Esophagus muscularis mucosa (tissue), 4 donors: ENCODE measurements around the gene ACTR6. TPM values are rescaled to one million over a fixed set of nuclear protein-coding genes. Genes with fewer than 3 reads are reported as not detected.

Experiments used
- DNase-seq: peaks from one replicate; pipeline ENCODE4 v3.0.0-alpha.2; 2017; ENCODE audit errors: extremely low spot score
- H3K27ac ChIP-seq, 4 donors: fragments of 200-600 bp; sonication (generic); replicated peaks in 1 of 4; 1 replicate in 3 of 4; 2 replicates in 1 of 4; pipeline ENCODE4 v1.5.1; 2016 to 2019; ENCODE audit warnings: mild to moderate bottlenecking in 1 of 4
- H3K27me3 ChIP-seq, 4 donors: fragments of 200-600 bp; sonication (generic); one replicate each; pipeline versions ENCODE4 v1.5.1 to v1.6.0; 2016 to 2019
- H3K36me3 ChIP-seq, 4 donors: fragments of 200-600 bp; sonication (generic); one replicate each; pipeline ENCODE4 v1.5.1; 2016 to 2019
- H3K4me1 ChIP-seq, 4 donors: fragments of 200-600 bp; sonication (generic); one replicate each; pipeline ENCODE4 v1.5.1; 2016 to 2019
- H3K4me3 ChIP-seq, 4 donors: fragments of 200-600 bp; sonication (generic); 1 replicate in 2 of 4; 2 replicates in 2 of 4; pipeline ENCODE4 v1.5.1; 2016 to 2019; ENCODE audit warnings: mild to moderate bottlenecking in 4 of 4, moderate library complexity in 1 of 4
- H3K9me3 ChIP-seq, 4 donors: fragments of 200-600 bp; sonication (generic); 1 replicate in 3 of 4; 2 replicates in 1 of 4; pipeline ENCODE4 v1.5.1; 2016 to 2019
- EP300 ChIP-seq: sonication (generic); formaldehyde crosslinking; IDR thresholded peaks from one replicate; pipeline ENCODE4 v1.6.1; 2017; ENCODE audit warnings: antibody characterized with exemption
- POLR2A ChIP-seq: fragments of 450-650 bp; IDR thresholded peaks from one replicate; pipeline ENCODE4 v1.6.1; 2017; ENCODE audit warnings: antibody characterized with exemption, moderate library complexity, mild to moderate bottlenecking, low read depth
- POLR2AphosphoS5 ChIP-seq, 2 donors: sonication (generic); formaldehyde crosslinking; IDR thresholded peaks; one replicate each; pipeline ENCODE4 v1.6.1; 2017; ENCODE audit warnings: antibody characterized with exemption in 2 of 2
- WGBS: methylation state at CpG from one replicate; pipeline ENCODE4 v1.1.5; 2018; 5-methylcytosine and 5-hydroxymethylcytosine counted together
- intact Hi-C: fragments of 100-400 bp; cut with DNase I; formaldehyde crosslinking; loops from one replicate; pipeline ENCODE4 v1.15.1; 2023
- total RNA-seq, 4 donors: library from RNA; depleted of rRNA; stranded (reverse); fragments of >200 nt; gene quantifications; one replicate each; pipeline versions ENCODE4 v1.1.0 to v1.2.1, GENCODE V29; 2016
- TF ChIP-seq, protein P1 (sequence below), 3 experiments: fragments of 200-600 bp in 2 of 3; fragments of 450-650 bp in 1 of 3; sonication (generic) in 2 of 3; IDR thresholded peaks; one replicate each; pipeline ENCODE4 v1.5.1; 2017 to 2019; ENCODE audit warnings: antibody characterized with exemption in 3 of 3, mild to moderate bottlenecking in 2 of 3, moderate library complexity in 1 of 3

ACTR6 gene
- total RNA-seq, 4 donors from 2014 or later: 9.6 to 14.2 (median 13.3) TPM

DNA sequence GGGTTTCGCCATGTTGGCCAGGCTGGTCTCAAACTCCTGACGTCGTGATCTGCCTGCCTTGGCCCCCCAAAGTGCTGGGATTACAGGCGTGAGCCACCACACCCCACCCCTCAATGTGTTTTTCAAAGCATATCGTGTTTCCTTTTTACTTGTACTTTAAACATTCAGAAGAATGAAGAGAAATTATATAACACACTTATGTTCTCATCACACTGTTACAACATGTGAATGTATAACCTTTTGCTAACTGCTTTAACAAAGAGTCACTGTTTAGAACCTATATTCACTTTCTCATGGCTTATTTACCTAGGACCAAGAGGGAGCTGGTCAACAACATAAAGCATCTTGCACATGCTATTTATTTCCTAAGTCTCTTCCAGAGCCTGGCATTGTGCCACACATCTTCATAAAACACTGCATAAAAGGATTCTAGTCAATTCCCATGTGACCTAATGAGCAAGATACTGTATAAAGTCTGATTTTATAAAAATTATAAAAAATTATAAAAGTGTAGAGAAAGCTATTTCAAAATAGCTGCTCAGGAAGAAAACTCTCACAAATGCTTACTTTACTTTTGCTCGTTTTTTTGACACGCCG lies 16.0 kb upstream of the ACTR6 start:
- H3K36me3 ChIP-seq: no peaks in the 10 kb centered on the region
- H3K4me3 ChIP-seq: no peak overlapping the region
- TF ChIP-seq POLR2A (no peak), POLR2AphosphoS5 (IDR thresholded peaks at IDR 0.05) (no peak), EP300 (no peak)
- TF ChIP-seq, protein P1, sequence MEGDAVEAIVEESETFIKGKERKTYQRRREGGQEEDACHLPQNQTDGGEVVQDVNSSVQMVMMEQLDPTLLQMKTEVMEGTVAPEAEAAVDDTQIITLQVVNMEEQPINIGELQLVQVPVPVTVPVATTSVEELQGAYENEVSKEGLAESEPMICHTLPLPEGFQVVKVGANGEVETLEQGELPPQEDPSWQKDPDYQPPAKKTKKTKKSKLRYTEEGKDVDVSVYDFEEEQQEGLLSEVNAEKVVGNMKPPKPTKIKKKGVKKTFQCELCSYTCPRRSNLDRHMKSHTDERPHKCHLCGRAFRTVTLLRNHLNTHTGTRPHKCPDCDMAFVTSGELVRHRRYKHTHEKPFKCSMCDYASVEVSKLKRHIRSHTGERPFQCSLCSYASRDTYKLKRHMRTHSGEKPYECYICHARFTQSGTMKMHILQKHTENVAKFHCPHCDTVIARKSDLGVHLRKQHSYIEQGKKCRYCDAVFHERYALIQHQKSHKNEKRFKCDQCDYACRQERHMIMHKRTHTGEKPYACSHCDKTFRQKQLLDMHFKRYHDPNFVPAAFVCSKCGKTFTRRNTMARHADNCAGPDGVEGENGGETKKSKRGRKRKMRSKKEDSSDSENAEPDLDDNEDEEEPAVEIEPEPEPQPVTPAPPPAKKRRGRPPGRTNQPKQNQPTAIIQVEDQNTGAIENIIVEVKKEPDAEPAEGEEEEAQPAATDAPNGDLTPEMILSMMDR (IDR thresholded peaks at IDR 0.05): no peak
- no peaks in the 10 kb centered on the region for H3K9me3 ChIP-seq
- peaks cover 2 to 25% (median 22%) of the 10 kb centered on the region in 4 donors for H3K4me1 ChIP-seq
- peak overlapping the region; percentile 43 to 81 (median 75) for H3K27ac ChIP-seq
- no peak for DNase-seq
- intact Hi-C loops: no loop called here
- WGBS: 89% methylated on average over 8 of the region's 8 CpGs
- H3K27me3 ChIP-seq: no peaks in the 10 kb centered on the region

DNA sequence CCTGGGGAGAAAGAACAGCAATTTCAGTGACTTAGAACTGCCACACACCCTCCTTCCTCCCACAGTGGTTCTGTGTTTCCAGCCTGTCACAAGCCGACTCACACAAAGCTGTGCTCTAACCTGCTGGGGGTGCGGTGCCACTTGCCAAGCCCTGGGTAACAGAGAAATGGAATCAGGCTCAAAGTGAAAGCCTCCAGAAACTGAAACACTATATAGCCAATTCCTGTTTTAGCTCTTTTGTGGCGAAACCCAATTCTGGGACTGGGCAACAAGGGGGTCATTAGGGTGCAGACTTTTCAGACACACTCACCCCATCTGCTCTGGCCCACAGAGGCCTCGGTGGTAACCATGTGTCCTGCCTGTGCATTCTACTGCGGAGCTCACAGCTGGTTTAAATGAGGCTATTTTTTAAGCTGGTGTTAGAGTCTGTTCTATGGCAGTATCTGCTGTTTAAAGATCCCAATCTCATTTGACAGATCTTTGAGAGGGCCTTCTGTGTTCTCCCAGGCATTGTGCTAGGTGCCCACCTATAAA lies 15.2 kb upstream of the ACTR6 start:
- Histone ChIP-seq H3K9me3 (no peaks in the 10 kb centered on the region), H3K4me3 (peak overlapping the region; percentile 17 to 32 (median 22)), H3K27ac (peak overlapping the region; percentile 43 to 81 (median 75)), H3K36me3 (no peaks in the 10 kb centered on the region), H3K27me3 (no peaks in the 10 kb centered on the region), H3K4me1 (peaks cover 2 to 25% (median 22%) of the 10 kb centered on the region in 4 donors)
- peak; percentile 53 for DNase-seq
- 31% methylated on average over 5 of the region's 5 CpGs for WGBS
- intact Hi-C loops: no loop called here
- TF ChIP-seq EP300 (no peak), POLR2AphosphoS5 (IDR thresholded peaks at IDR 0.05) (no peak), POLR2A (no peak)
- TF ChIP-seq, protein P1 (IDR thresholded peaks at IDR 0.05): no peak

DNA sequence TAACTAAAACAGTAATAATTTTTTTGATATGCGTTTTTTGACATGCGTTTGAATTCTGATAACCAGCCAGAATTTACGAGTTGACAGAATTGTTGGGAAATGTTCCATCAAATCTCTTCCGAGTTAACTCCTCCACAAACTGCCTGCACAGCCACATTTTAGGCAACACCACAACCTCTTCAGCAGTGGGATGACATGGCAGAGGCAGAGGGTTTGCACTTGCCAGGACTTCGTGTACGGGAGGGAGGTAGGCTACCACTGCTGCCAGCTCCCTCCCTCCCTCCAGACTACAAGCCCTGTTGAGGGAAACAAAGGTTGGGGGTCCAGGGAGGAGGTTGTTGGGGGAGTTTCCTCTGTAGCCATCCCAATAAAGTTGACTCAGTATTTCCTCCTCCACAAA lies 14.5 kb upstream of the ACTR6 start:
- 42% methylated on average over 6 of the region's 6 CpGs for WGBS
- H3K9me3 ChIP-seq: no peaks in the 10 kb centered on the region
- peak overlapping the region; percentile 43 to 81 (median 75) for H3K27ac ChIP-seq
- TF ChIP-seq POLR2A: no peak
- TF ChIP-seq POLR2AphosphoS5 (IDR thresholded peaks at IDR 0.05): no peak
- TF ChIP-seq EP300: no peak
- TF ChIP-seq, protein P1 (IDR thresholded peaks at IDR 0.05): no peak
- DNase-seq: peak; percentile 57
- H3K4me1 ChIP-seq: peaks cover 2 to 25% (median 22%) of the 10 kb centered on the region in 4 donors
- intact Hi-C loops: no loop called here
- no peaks in the 10 kb centered on the region for H3K27me3 ChIP-seq
- no peaks in the 10 kb centered on the region for H3K36me3 ChIP-seq
- peak overlapping the region; percentile 17 to 32 (median 22) for H3K4me3 ChIP-seq

DNA sequence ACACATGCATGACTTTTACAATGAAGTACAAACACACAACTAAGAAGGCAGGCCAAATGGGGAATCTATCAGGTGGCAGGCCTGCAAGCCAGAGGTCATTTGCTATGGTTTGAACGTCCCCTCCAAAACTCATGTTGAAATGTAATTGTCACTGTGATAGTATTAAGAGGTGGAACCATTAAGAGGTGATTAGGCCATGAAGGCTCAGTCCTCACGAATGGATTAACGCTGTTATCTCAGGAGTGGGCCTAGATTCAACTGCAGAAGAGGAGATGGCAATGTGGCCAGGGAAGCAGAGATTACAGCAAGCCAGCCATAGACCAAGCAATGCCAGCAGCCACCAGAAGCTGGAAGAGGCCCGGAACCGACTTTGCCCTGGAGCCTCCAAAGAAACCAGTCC lies 13.5 kb upstream of the ACTR6 start:
- Histone ChIP-seq H3K27ac (peak overlapping the region in 1 of 4 donors; percentile 81), H3K4me3 (no peak overlapping the region), H3K9me3 (no peaks in the 10 kb centered on the region), H3K4me1 (peaks cover 2 to 25% (median 22%) of the 10 kb centered on the region in 4 donors), H3K36me3 (no peaks in the 10 kb centered on the region), H3K27me3 (no peaks in the 10 kb centered on the region)
- intact Hi-C loops: no loop called here
- 88% methylated on average over 5 of the region's 5 CpGs for WGBS
- DNase-seq: peak; percentile 50
- no peak for TF ChIP-seq POLR2A
- TF ChIP-seq EP300: no peak
- TF ChIP-seq POLR2AphosphoS5 (IDR thresholded peaks at IDR 0.05): no peak
- TF ChIP-seq, protein P1 (IDR thresholded peaks at IDR 0.05): no peak
